H1 (cell line): ENCODE measurements around the gene OR9I1. TPM values are rescaled to one million over a fixed set of nuclear protein-coding genes. Genes with fewer than 3 reads are reported as not detected.

ENCODE experiments used
- polyA plus RNA-seq, 7 experiments: library from polyadenylated mRNA; depleted of rRNA in 3 of 7; stranded (reverse) in 5 of 7; unstranded in 2 of 7; fragments of >200 nt in 5 of 7; fragments of 200-250 nt in 2 of 7; gene quantifications; 1 replicate in 5 of 7; 2 replicates in 1 of 7; 4 replicates in 1 of 7; pipeline versions ENCODE4 v1.2.1 to v1.2.3, GENCODE V29; 2011 to 2013; ENCODE audit warnings: missing spikeins in 2 of 7, mixed read lengths in 2 of 7
- total RNA-seq: library from RNA; stranded (reverse); fragmentation: NEBNext Ultra II Directional; extraction: Animal tissue kit (Norgen Biotek cat#: 25700); gene quantifications from 2 replicates; pipeline ENCODE4 v1.2.1, GENCODE V29; 2021
- TF ChIP-seq, protein P1 (sequence below): IDR thresholded peaks from 2 replicates; pipeline ENCODE4 v1.6.1; 2011; ENCODE audit warnings: low read length, improper control_type of control experiment

The OR9I1 gene
- total and polyA plus RNA-seq, 2 of the 8 experiments (the other 6 are each of a cell fraction or from before 2014, with no cell fraction given): not detected

GRCh38 chr11:58121096-58121495, 4.2 kb downstream of the OR9I1 start (continued):
- TF ChIP-seq, protein P1, sequence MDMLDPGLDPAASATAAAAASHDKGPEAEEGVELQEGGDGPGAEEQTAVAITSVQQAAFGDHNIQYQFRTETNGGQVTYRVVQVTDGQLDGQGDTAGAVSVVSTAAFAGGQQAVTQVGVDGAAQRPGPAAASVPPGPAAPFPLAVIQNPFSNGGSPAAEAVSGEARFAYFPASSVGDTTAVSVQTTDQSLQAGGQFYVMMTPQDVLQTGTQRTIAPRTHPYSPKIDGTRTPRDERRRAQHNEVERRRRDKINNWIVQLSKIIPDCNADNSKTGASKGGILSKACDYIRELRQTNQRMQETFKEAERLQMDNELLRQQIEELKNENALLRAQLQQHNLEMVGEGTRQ: no peak
